WTC11 (cell line): Measurements from ENCODE around the gene ANG. TPM values are rescaled to one million over a fixed set of nuclear protein-coding genes. Genes with fewer than 3 reads are reported as not detected.

Experiments used
- ATAC-seq: fragments of 200-7000 bp; cut with Tn5 transposase; 2 replicates; pipeline ENCODE4 v1.10.0; 2021; ENCODE audit warnings: mild to moderate bottlenecking, moderate library complexity
- CTCF ChIA-PET: fragments of 300-600 bp; sonication (Branson Sonifier 250); formaldehyde crosslinking; loops from one replicate; lab custom pipeline; 2021; ENCODE audit warnings: antibody characterized with exemption; lab: Charles Lee
- POLR2A ChIA-PET: fragments of 350-600 bp; sonication (Branson Sonifier 250); formaldehyde crosslinking; loops from one replicate; lab custom pipeline; 2021; ENCODE audit warnings: antibody characterized with exemption; lab: Charles Lee
- DNase-seq: peaks from one replicate; pipeline ENCODE4 v3.0.0; 2021; ENCODE audit warnings: low spot score
- H3K27ac Mint-ChIP-seq: 2 replicates; pipeline ENCODE4 v1.8.0; 2021; ENCODE audit warnings: mixed read lengths
- H3K27me3 Mint-ChIP-seq: 2 replicates; pipeline ENCODE4 v1.8.0; 2021; ENCODE audit warnings: low read depth, mild to moderate bottlenecking, moderate library complexity, mixed read lengths
- H3K36me3 Mint-ChIP-seq: 2 replicates; pipeline ENCODE4 v1.8.0; 2021; ENCODE audit warnings: mixed read lengths
- H3K4me1 Mint-ChIP-seq: 2 replicates; pipeline ENCODE4 v1.8.0; 2022; ENCODE audit warnings: mixed read lengths
- H3K4me3 Mint-ChIP-seq: 2 replicates; pipeline ENCODE4 v1.8.0; 2021; ENCODE audit warnings: mild to moderate bottlenecking, moderate library complexity, mixed read lengths
- H3K9me3 Mint-ChIP-seq: 2 replicates; pipeline ENCODE4 v1.8.0; 2021; ENCODE audit warnings: mixed read lengths
- ATF1 ChIP-seq: sonication (generic); formaldehyde crosslinking; IDR thresholded peaks from 2 replicates; pipeline ENCODE4 v1.8.1; 2023; ENCODE audit warnings: mild to moderate bottlenecking, moderate library complexity, missing genetic modification reagents
- GABPB1 ChIP-seq: sonication (generic); formaldehyde crosslinking; IDR thresholded peaks from 2 replicates; pipeline ENCODE4 v1.8.1; 2023; ENCODE audit warnings: mild to moderate bottlenecking, missing genetic modification reagents
- HMGA2 ChIP-seq: fragments of 250-450 bp; sonication (Bioruptor Pico); IDR thresholded peaks from 2 replicates; pipeline ENCODE4 v1.4.0; 2021; ENCODE audit warnings: mild to moderate bottlenecking, moderate library complexity
- JAZF1 ChIP-seq: fragments of 250-450 bp; sonication (Bioruptor Pico); IDR thresholded peaks from 2 replicates; pipeline ENCODE4 v1.9.0; 2021; ENCODE audit warnings: moderate library complexity, mild to moderate bottlenecking, inconsistent platforms
- KAT7 ChIP-seq: sonication (generic); formaldehyde crosslinking; IDR thresholded peaks from 2 replicates; pipeline ENCODE4 v1.8.1; 2023; ENCODE audit warnings: missing genetic modification reagents, mild to moderate bottlenecking, borderline replicate concordance
- MXD4 ChIP-seq: fragments of 250-450 bp; sonication (Bioruptor Pico); IDR thresholded peaks from 2 replicates; pipeline ENCODE4 v1.8.0; 2021; ENCODE audit warnings: mild to moderate bottlenecking, moderate library complexity, borderline replicate concordance
- NR1H2 ChIP-seq: sonication (generic); formaldehyde crosslinking; IDR thresholded peaks from 2 replicates; pipeline ENCODE4 v1.9.0; 2021; ENCODE audit warnings: mild to moderate bottlenecking, moderate library complexity, missing genetic modification reagents
- NR3C1 ChIP-seq: sonication (generic); formaldehyde crosslinking; conservative IDR thresholded peaks from 2 replicates; pipeline ENCODE4 v1.8.1; 2023; ENCODE audit warnings: low read depth, mild to moderate bottlenecking, missing genetic modification reagents
- PRRX2 ChIP-seq: fragments of 250-450 bp; sonication (Bioruptor Pico); IDR thresholded peaks from 2 replicates; pipeline ENCODE4 v1.8.0; 2021; ENCODE audit warnings: mild to moderate bottlenecking
- SMAD4 ChIP-seq: sonication (generic); formaldehyde crosslinking; IDR thresholded peaks from 2 replicates; pipeline ENCODE4 v1.8.0; 2022; ENCODE audit warnings: mild to moderate bottlenecking, missing genetic modification reagents
- TCF7 ChIP-seq: sonication (generic); formaldehyde crosslinking; IDR thresholded peaks from 2 replicates; pipeline ENCODE4 v1.8.0; 2022; ENCODE audit warnings: mild to moderate bottlenecking, low read depth, missing genetic modification reagents, moderate library complexity
- TP53 ChIP-seq: sonication (generic); formaldehyde crosslinking; IDR thresholded peaks from 2 replicates; pipeline ENCODE4 v1.8.1; 2023; ENCODE audit warnings: mild to moderate bottlenecking, missing genetic modification reagents
- ZBTB21 ChIP-seq: sonication (generic); formaldehyde crosslinking; IDR thresholded peaks from 2 replicates; pipeline ENCODE4 v1.8.1; 2023; ENCODE audit warnings: mild to moderate bottlenecking, missing genetic modification reagents, borderline replicate concordance
- ZNF219 ChIP-seq: sonication (generic); formaldehyde crosslinking; IDR thresholded peaks from 2 replicates; pipeline ENCODE4 v1.8.0; 2023; ENCODE audit warnings: missing genetic modification reagents, mild to moderate bottlenecking, borderline replicate concordance
- ZNF263 ChIP-seq: sonication (generic); formaldehyde crosslinking; IDR thresholded peaks from 2 replicates; pipeline ENCODE4 v1.8.1; 2022; ENCODE audit warnings: low read depth, mild to moderate bottlenecking, moderate library complexity, missing genetic modification reagents
- ZNF671 ChIP-seq: fragments of 250-450 bp; sonication (Bioruptor Pico); IDR thresholded peaks from 2 replicates; pipeline ENCODE4 v1.8.0; 2021; ENCODE audit warnings: mild to moderate bottlenecking
- total RNA-seq: library from RNA; stranded (reverse); gene quantifications from 3 replicates; pipeline ENCODE4 v1.2.3, GENCODE V29; 2021
- TF ChIP-seq, protein P1 (sequence below): sonication (generic); formaldehyde crosslinking; IDR thresholded peaks from 2 replicates; pipeline ENCODE4 v1.8.0; 2022; ENCODE audit warnings: mild to moderate bottlenecking, missing genetic modification reagents
- TF ChIP-seq, protein P2 (sequence below): sonication (generic); formaldehyde crosslinking; IDR thresholded peaks from 2 replicates; pipeline ENCODE4 v1.8.0; 2023; ENCODE audit warnings: missing genetic modification reagents, mild to moderate bottlenecking, borderline replicate concordance
- TF ChIP-seq, protein P3 (sequence below): sonication (generic); formaldehyde crosslinking; IDR thresholded peaks from 2 replicates; pipeline ENCODE4 v1.8.0; 2022; ENCODE audit warnings: mild to moderate bottlenecking, missing genetic modification reagents
- TF ChIP-seq, protein P4 (sequence below): fragments of 250-450 bp; sonication (Bioruptor Pico); conservative IDR thresholded peaks from 2 replicates; pipeline ENCODE4 v1.9.0; 2021; ENCODE audit warnings: mild to moderate bottlenecking
- TF ChIP-seq, protein P5 (sequence below): sonication (generic); formaldehyde crosslinking; IDR thresholded peaks from 2 replicates; pipeline ENCODE4 v1.8.0; 2023; ENCODE audit warnings: mild to moderate bottlenecking, missing genetic modification reagents

ANG gene
- total RNA-seq, 1 experiment from 2014 or later: 4.8 TPM

DNA sequence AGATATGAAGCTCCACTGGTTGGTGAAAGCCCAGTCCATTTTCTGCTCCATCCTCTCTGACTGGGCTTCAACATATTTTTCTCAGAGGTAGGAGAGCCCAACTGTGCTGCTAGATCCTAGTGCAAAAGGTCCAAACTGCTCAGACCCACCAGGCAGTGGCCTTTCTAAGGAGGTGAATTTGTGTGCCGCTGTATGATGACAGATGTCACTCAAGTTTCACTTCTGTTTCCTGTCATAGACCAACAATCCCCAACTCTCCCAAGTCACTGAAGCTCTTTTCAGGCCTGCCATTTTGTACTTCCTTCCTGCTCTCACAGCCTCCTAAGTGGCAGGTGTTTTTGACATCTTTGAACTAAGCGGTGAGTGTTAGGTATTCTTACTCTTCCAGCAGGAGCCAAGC lies 20.6 kb upstream of the ANG start:
- Mint-ChIP-seq H3K27me3 (peaks cover 29% of the 10 kb centered on the region), H3K36me3 (no peaks in the 10 kb centered on the region), H3K27ac (no peak overlapping the region), H3K4me3 (no peak overlapping the region), H3K4me1 (peaks cover 2% of the 10 kb centered on the region; the same call in 1 of the 2 replicates), H3K9me3 (no peaks in the 10 kb centered on the region)
- POLR2A ChIA-PET: no interaction called here
- CTCF ChIA-PET: interaction anchor here (1.1 to 4.4 kb wide), 2 partner anchors 10 to 38 kb away, joined by 3 to 17 read pairs; no protein-coding TSS in a partner anchor
- no peak for DNase-seq
- TF ChIP-seq ZNF263 (CRISPR knock-in tag) (no peak), KAT7 (CRISPR knock-in tag) (no peak), ZBTB21 (CRISPR knock-in tag) (no peak), MXD4 (CRISPR knock-in tag) (no peak), TP53 (CRISPR knock-in tag) (no peak), ATF1 (CRISPR knock-in tag) (no peak), GABPB1 (CRISPR knock-in tag) (no peak), TCF7 (CRISPR knock-in tag) (no peak), HMGA2 (CRISPR knock-in tag) (no peak)
- TF ChIP-seq, protein P1, sequence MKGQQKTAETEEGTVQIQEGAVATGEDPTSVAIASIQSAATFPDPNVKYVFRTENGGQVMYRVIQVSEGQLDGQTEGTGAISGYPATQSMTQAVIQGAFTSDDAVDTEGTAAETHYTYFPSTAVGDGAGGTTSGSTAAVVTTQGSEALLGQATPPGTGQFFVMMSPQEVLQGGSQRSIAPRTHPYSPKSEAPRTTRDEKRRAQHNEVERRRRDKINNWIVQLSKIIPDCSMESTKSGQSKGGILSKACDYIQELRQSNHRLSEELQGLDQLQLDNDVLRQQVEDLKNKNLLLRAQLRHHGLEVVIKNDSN (CRISPR knock-in tag): no peak
- no peak for ATAC-seq

DNA sequence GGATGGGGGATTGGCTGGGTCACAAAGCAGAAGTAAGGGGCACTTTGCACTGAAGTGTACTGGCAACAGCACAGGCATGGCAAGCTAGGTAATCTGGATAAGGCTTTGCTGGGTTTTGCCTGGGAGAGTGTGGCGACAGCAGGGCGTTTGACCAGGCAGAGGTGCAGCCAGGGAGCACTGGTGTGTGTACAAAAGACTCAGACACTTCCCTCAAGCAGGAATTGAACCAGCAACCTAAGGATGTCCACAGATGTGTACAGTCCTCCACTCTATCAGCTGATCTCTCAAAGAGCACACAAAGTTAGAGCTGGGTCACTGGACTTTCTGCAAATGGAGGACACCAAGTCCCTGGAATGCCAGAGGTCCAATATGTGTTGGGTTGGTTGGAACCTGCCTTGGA lies 19.6 kb upstream of the ANG start:
- no peaks in the 10 kb centered on the region for H3K9me3 Mint-ChIP-seq
- H3K4me1 Mint-ChIP-seq: peaks cover 2% of the 10 kb centered on the region; the same call in 1 of the 2 replicates
- peaks cover 22% of the 10 kb centered on the region for H3K27me3 Mint-ChIP-seq
- H3K27ac Mint-ChIP-seq: no peak overlapping the region
- no peaks in the 10 kb centered on the region for H3K36me3 Mint-ChIP-seq
- ATAC-seq (no peak), DNase-seq (no peak)
- CTCF ChIA-PET: interaction anchor here (0.8 to 4.4 kb wide), 3 partner anchors 11 to 39 kb away, joined by 3 to 17 read pairs (median 3); no protein-coding TSS in a partner anchor
- POLR2A ChIA-PET: no interaction called here
- TF ChIP-seq NR3C1 (CRISPR knock-in tag): no peak
- no peak for TF ChIP-seq NR1H2 (CRISPR knock-in tag)
- no peak for TF ChIP-seq SMAD4 (CRISPR knock-in tag)
- no peak for TF ChIP-seq JAZF1 (CRISPR knock-in tag)
- TF ChIP-seq, protein P2, sequence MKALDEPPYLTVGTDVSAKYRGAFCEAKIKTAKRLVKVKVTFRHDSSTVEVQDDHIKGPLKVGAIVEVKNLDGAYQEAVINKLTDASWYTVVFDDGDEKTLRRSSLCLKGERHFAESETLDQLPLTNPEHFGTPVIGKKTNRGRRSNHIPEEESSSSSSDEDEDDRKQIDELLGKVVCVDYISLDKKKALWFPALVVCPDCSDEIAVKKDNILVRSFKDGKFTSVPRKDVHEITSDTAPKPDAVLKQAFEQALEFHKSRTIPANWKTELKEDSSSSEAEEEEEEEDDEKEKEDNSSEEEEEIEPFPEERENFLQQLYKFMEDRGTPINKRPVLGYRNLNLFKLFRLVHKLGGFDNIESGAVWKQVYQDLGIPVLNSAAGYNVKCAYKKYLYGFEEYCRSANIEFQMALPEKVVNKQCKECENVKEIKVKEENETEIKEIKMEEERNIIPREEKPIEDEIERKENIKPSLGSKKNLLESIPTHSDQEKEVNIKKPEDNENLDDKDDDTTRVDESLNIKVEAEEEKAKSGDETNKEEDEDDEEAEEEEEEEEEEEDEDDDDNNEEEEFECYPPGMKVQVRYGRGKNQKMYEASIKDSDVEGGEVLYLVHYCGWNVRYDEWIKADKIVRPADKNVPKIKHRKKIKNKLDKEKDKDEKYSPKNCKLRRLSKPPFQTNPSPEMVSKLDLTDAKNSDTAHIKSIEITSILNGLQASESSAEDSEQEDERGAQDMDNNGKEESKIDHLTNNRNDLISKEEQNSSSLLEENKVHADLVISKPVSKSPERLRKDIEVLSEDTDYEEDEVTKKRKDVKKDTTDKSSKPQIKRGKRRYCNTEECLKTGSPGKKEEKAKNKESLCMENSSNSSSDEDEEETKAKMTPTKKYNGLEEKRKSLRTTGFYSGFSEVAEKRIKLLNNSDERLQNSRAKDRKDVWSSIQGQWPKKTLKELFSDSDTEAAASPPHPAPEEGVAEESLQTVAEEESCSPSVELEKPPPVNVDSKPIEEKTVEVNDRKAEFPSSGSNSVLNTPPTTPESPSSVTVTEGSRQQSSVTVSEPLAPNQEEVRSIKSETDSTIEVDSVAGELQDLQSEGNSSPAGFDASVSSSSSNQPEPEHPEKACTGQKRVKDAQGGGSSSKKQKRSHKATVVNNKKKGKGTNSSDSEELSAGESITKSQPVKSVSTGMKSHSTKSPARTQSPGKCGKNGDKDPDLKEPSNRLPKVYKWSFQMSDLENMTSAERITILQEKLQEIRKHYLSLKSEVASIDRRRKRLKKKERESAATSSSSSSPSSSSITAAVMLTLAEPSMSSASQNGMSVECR (CRISPR knock-in tag): no peak
- TF ChIP-seq, protein P3, sequence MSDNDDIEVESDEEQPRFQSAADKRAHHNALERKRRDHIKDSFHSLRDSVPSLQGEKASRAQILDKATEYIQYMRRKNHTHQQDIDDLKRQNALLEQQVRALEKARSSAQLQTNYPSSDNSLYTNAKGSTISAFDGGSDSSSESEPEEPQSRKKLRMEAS (CRISPR knock-in tag): no peak
- no peak for TF ChIP-seq ZNF263 (CRISPR knock-in tag)
- no peak for TF ChIP-seq PRRX2
- TF ChIP-seq ZNF671 (CRISPR knock-in tag): no peak
- TF ChIP-seq, protein P4, sequence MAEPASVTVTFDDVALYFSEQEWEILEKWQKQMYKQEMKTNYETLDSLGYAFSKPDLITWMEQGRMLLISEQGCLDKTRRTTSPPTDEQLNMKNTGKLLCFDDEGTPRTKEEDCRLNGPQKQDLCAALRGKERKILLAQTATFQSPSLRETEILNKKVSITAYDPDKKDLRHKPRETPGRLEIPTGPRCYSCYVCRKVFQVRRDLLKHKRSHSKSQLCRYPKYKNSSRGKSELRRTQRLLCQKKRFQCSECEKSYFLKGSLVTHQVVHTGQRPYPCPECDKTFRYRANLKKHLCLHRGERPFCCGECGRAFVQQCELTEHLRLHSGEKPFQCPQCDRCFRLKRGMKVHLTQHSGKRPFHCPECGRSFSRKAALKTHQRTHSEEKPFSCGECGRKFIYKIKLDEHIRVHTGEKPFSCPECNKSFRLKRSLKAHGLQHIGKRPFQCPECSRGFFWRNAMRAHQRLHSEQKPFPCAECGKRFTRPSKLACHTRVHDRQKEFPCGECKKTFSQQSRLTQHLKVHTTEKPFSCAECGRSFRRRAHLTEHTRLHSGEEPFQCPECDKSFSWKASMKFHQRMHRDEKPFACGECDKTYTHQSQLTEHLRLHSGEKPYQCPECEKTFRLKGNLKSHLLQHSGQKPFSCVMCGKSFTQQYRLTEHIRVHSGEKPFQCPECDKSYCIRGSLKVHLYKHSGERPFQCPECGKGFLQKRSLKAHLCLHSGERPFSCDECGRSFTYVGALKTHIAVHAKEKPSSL (CRISPR knock-in tag): no peak
- TF ChIP-seq, protein P5, sequence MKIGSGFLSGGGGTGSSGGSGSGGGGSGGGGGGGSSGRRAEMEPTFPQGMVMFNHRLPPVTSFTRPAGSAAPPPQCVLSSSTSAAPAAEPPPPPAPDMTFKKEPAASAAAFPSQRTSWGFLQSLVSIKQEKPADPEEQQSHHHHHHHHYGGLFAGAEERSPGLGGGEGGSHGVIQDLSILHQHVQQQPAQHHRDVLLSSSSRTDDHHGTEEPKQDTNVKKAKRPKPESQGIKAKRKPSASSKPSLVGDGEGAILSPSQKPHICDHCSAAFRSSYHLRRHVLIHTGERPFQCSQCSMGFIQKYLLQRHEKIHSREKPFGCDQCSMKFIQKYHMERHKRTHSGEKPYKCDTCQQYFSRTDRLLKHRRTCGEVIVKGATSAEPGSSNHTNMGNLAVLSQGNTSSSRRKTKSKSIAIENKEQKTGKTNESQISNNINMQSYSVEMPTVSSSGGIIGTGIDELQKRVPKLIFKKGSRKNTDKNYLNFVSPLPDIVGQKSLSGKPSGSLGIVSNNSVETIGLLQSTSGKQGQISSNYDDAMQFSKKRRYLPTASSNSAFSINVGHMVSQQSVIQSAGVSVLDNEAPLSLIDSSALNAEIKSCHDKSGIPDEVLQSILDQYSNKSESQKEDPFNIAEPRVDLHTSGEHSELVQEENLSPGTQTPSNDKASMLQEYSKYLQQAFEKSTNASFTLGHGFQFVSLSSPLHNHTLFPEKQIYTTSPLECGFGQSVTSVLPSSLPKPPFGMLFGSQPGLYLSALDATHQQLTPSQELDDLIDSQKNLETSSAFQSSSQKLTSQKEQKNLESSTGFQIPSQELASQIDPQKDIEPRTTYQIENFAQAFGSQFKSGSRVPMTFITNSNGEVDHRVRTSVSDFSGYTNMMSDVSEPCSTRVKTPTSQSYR (CRISPR knock-in tag): no peak
- TF ChIP-seq ZNF219 (CRISPR knock-in tag): no peak
- no peak overlapping the region for H3K4me3 Mint-ChIP-seq
